Ishikawa (cell line): Measurements from ENCODE around the gene TRIM27.

Source experiments
- CREB1 ChIP-seq: IDR thresholded peaks from 2 replicates; pipeline ENCODE4 v1.6.1; 2012; ENCODE audit warnings: low read depth
- EGR1 ChIP-seq: IDR thresholded peaks from 2 replicates; pipeline ENCODE4 v1.6.1; 2012
- EP300 ChIP-seq: IDR thresholded peaks from 2 replicates; pipeline ENCODE4 v1.6.1; 2012; ENCODE audit warnings: borderline replicate concordance
- MAX ChIP-seq: IDR thresholded peaks from 2 replicates; pipeline ENCODE4 v1.6.1; 2012
- NFIC ChIP-seq: IDR thresholded peaks from 2 replicates; pipeline ENCODE4 v1.6.1; 2012
- REST ChIP-seq: IDR thresholded peaks from 2 replicates; pipeline ENCODE4 v1.6.1; 2012; ENCODE audit warnings: low read depth, mild to moderate bottlenecking
- TAF1 ChIP-seq: IDR thresholded peaks from 2 replicates; pipeline ENCODE4 v1.6.1; 2012; ENCODE audit warnings: low read depth, mild to moderate bottlenecking
- TCF12 ChIP-seq: IDR thresholded peaks from 2 replicates; pipeline ENCODE4 v1.6.1; 2012; ENCODE audit warnings: low read depth
- TEAD4 ChIP-seq: IDR thresholded peaks from 2 replicates; pipeline ENCODE4 v1.6.1; 2012
- YY1 ChIP-seq: IDR thresholded peaks from 2 replicates; pipeline ENCODE4 v1.6.1; 2012; ENCODE audit warnings: low read depth
- TF ChIP-seq, protein P1 (sequence below): IDR thresholded peaks from 2 replicates; pipeline ENCODE4 v1.6.1; 2012

GRCh38 chr6:28941684-28942448 lies 18.1 kb upstream of the TRIM27 start:
- TF ChIP-seq TAF1 (no peak), MAX (no peak), TEAD4 (no peak), NFIC (no peak), EGR1 (no peak), TCF12 (no peak), EP300 (no peak), YY1 (no peak), REST (no peak), CREB1 (no peak)
- TF ChIP-seq, protein P1, sequence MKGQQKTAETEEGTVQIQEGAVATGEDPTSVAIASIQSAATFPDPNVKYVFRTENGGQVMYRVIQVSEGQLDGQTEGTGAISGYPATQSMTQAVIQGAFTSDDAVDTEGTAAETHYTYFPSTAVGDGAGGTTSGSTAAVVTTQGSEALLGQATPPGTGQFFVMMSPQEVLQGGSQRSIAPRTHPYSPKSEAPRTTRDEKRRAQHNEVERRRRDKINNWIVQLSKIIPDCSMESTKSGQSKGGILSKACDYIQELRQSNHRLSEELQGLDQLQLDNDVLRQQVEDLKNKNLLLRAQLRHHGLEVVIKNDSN: no peak
